NCI-H1436 treated with DMSO at 0.1 percent for 48 hours (cell line): ENCODE data around the gene MYO7B.

Experiments
- DNase-seq: peaks from one replicate; lab custom pipeline; 2025; lab: John Stamatoyannopoulos, UW

MYO7B gene

GRCh38 chr2:127626917-127627739 lies 91.6 kb downstream of the MYO7B start:
- DNase-seq: no peak

- DNase-seq: no peak
Observed at GRCh38 chr2:127627740-127628571, 92.5 kb downstream of the MYO7B start.

- DNase-seq: no peak
Observed at GRCh38 chr2:127628767-127629614, 93.5 kb downstream of the MYO7B start.

GRCh38 chr2:127629637-127630036 lies 94.2 kb downstream of the MYO7B start:
- DNase-seq: no peak

- no peak for DNase-seq
Observed at GRCh38 chr2:127630096-127630863, 94.8 kb downstream of the MYO7B start.

- DNase-seq: no peak
Observed at GRCh38 chr2:127630864-127631540, 95.5 kb downstream of the MYO7B start.

GRCh38 chr2:127631541-127631996 lies 96.1 kb downstream of the MYO7B start:
- no peak for DNase-seq

GRCh38 chr2:127631997-127632581 lies 96.6 kb downstream of the MYO7B start:
- DNase-seq: no peak

- DNase-seq: no peak
Observed at GRCh38 chr2:127632592-127633489, 97.4 kb downstream of the MYO7B start.

- DNase-seq: no peak
Observed at GRCh38 chr2:127633556-127634065, 98.1 kb downstream of the MYO7B start.

GRCh38 chr2:127634066-127634617 lies 98.7 kb downstream of the MYO7B start:
- DNase-seq: no peak

- no peak for DNase-seq
Observed at GRCh38 chr2:127634626-127635379, 99.3 kb downstream of the MYO7B start.

- DNase-seq: no peak
Observed at GRCh38 chr2:127635380-127636237, 100.1 kb downstream of the MYO7B start.

- no peak for DNase-seq
Observed at GRCh38 chr2:127636248-127637235, 101.1 kb downstream of the MYO7B start.

GRCh38 chr2:127637236-127637630 lies 101.8 kb downstream of the MYO7B start:
- no peak for DNase-seq
